Measurements from ENCODE around the gene CCNH.

- TF ChIP-seq REST (IDR thresholded peaks at IDR 0.05; ENCODE audit: low read depth, low read length) = no peak
- TF ChIP-seq EZH2phosphoT487 (IDR thresholded peaks at IDR 0.05; ENCODE audit: borderline replicate concordance, low read depth) = no peak
- no peak for TF ChIP-seq CTCF (IDR thresholded peaks at IDR 0.05)
- TF ChIP-seq ZBTB33 (IDR thresholded peaks at IDR 0.05; ENCODE audit: borderline replicate concordance, low read depth) = no peak
- no peak for TF ChIP-seq USF2 (IDR thresholded peaks at IDR 0.05; ENCODE audit: borderline replicate concordance, low read depth, low read length)
- no peak for TF ChIP-seq RAD21 (IDR thresholded peaks at IDR 0.05; ENCODE audit: low read length)
- TF ChIP-seq IRF3 (IDR thresholded peaks at IDR 0.05; ENCODE audit: low read depth, low read length) = no peak
- no peak for TF ChIP-seq RFX5 (IDR thresholded peaks at IDR 0.05; ENCODE audit: low read length)
- no peak for TF ChIP-seq SMC3 (IDR thresholded peaks at IDR 0.05; ENCODE audit: low read depth, low read length)
- TF ChIP-seq RXRA (IDR thresholded peaks at IDR 0.05; ENCODE audit: borderline replicate concordance, low read depth) = peak; percentile 48; the same call in 1 of the 2 replicates
Observed at GRCh38 chr5:87393331-87393730, 19.4 kb downstream of the CCNH start.
